Measurements from ENCODE around the gene BCL3.
"Not testable (repeated sequence)": the region's sequence is repeated elsewhere in the genome, so short reads cannot be mapped to it uniquely, and the experiment has no call there.

Gene BCL3, protein sequence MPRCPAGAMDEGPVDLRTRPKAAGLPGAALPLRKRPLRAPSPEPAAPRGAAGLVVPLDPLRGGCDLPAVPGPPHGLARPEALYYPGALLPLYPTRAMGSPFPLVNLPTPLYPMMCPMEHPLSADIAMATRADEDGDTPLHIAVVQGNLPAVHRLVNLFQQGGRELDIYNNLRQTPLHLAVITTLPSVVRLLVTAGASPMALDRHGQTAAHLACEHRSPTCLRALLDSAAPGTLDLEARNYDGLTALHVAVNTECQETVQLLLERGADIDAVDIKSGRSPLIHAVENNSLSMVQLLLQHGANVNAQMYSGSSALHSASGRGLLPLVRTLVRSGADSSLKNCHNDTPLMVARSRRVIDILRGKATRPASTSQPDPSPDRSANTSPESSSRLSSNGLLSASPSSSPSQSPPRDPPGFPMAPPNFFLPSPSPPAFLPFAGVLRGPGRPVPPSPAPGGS

DNA sequence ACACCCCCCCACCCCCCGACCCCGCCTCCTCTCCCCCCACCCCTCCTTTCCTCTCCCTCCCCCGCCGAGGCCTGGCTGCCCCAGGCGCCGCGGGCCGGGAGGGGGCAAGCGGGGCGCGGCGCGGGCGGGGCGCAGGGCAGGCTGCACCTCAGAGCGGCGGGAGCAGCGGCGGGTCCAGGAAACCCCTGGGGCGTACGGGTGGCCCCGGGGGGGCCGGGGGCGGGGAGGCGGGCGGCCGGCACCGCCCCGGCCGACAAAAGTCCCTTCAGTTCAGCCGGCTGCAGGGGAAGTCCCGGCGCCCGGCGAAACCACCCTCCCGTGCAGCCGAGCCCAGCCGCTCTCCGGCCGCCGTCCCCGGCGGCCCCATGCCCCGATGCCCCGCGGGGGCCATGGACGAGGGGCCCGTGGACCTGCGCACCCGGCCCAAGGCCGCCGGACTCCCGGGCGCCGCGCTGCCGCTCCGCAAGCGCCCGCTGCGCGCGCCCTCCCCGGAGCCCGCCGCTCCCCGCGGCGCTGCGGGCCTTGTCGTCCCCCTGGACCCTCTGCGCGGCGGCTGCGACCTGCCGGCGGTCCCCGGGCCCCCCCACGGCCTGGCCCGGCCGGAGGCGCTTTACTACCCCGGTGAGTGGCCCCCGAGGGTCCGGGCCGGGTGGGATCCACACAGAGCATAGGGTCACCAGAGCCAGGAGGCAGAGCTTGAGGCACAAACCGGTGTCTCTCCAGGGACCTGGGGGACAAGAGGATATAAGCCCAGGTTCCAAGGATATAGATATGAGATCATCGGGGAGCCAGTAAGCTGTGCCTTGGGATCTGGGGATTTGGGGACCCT is at the start of gene BCL3:
TSS of gene BCL3 (plus strand) at position 283 of the 829 bp plus-strand sequence. CDS start at position 366, 83 bp downstream.
- DNase-seq = peak; percentile 45 to 60
- no peak for TF ChIP-seq GATA1 (IDR thresholded peaks at IDR 0.05; ENCODE audit: low read depth, low read length)
- no peak for TF ChIP-seq POLR2A (IDR thresholded peaks at IDR 0.05; ENCODE audit: low read length)

DNA sequence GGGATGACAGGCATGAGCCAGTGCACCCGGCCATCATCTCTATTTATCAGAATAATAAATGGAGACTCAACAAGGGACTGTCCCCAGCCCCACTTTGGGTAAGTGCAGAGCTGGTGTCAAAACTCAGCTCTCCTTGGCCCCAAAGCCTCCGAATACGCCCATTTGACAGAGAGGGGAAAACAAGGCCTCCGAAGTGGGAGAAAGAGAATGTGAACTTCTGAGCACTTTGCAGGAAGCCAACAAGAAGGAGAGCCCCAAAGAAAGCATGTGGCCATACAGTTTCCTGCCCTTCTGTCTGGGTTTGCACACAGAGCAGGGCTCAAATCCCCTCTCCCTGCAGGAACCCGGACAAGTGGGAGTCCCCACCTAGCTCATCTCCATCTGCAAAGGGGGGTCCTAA is 48.0 kb upstream of the BCL3 start:
- no peak for DNase-seq
- no peak for TF ChIP-seq GATA1 (IDR thresholded peaks at IDR 0.05; ENCODE audit: low read depth, low read length)

DNA sequence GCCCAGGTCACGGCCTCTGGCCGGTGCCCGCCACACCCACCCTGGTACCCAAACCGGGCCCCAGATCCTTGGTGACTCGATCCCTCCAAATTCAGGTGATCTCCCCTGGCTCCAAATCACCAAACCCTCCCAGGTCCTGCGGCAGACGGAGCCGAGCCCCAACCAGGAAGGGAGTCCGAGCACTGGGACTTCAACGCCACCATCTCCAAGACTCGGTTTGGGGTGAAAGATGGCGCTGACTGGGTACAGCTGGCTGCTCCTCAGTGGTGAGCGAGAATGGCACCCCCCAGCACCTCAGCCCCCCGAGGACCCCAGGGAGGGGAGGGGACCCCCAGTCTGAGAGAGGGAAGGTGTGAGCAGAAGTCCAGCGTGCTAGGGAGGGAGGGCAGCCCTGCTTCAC is 47.3 kb upstream of the BCL3 start:
- no peak for DNase-seq
- TF ChIP-seq POLR2A (IDR thresholded peaks at IDR 0.05; ENCODE audit: low read length) (no peak), GATA1 (IDR thresholded peaks at IDR 0.05; ENCODE audit: low read depth, low read length) (no peak)

DNA sequence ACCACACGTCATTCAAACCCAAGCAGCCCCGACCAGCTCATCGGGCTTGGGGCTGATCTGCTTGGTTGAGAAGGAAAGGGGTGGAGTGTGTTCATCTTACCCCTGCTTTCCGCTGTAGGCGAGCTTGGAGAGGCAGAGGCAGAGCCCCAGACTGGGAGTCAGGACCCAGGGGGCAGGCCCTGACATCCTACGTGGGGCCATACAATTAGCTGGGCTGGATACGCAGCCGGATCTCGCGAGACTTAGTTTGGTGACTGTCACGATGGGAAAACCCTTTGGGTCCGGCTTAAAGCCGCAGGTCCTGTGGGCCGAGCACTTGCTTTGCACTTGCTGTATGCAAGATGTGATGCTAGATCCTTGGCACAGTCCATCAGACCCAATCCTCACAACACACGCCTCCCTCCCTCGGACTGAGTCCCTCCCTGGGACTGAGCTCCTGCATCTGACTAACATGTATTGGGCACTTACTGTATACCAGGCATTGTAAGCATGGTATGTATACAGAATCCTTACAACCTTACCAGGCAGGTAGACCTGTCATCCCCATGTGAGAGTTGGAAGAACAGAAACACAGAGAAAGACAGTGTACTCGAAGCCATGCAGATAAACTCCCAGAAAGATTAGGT is 45.8 kb upstream of the BCL3 start:
- DNase-seq = no peak
- TF ChIP-seq POLR2A (IDR thresholded peaks at IDR 0.05; ENCODE audit: low read length) = no peak
- no peak for TF ChIP-seq GATA1 (IDR thresholded peaks at IDR 0.05; ENCODE audit: low read depth, low read length)

DNA sequence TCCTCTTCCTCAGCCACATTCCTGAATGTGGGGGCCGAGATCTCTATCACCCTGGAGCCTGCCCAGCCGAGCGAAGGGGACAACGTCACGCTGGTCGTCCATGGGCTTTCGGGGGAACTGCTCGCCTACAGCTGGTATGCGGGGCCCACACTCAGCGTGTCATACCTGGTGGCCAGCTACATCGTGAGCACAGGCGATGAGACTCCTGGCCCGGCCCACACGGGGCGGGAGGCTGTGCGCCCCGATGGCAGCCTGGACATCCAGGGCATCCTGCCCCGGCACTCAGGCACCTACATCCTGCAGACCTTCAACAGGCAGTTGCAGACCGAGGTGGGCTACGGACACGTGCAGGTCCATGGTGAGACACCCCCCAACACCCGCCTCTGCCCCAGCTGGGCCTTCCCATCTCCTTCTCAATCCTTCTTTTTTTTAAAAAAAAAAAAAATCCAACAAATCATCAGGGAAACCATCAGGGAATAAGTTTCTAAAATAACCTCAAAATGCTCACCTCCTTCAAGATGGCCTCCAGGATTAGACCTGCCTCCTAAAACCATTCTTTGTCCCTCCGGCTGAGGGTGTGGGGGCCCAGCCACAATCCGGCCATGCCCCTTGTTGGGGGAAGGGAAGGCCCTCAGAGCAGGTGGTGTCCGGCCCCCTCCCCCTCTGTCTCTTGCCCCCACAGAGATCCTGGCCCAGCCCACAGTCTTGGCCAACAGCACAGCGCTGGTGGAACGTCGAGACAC is 45.0 kb upstream of the BCL3 start:
- TF ChIP-seq POLR2A (IDR thresholded peaks at IDR 0.05; ENCODE audit: low read length) (no peak), GATA1 (IDR thresholded peaks at IDR 0.05; ENCODE audit: low read depth, low read length) (no peak)
- no peak for DNase-seq

DNA sequence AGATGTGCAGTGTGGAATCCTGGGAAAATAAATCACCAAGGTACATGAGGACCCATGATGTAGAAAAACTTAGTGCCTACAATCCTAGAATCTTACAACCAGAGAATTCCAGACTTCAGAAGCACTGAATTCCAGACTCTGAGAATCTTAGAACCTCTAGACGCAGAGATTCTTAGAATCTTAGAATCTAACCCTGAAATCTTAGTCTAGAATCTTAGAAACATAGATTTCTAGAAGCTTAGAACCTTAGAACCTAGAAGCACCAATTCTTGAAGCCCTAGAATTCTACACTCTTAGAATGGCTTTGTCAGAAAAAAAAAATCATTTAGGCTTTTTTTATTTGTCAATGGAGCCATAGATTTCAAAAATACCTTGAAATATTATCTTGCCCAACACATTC is 43.5 kb upstream of the BCL3 start:
- DNase-seq = no peak
- TF ChIP-seq POLR2A (IDR thresholded peaks at IDR 0.05; ENCODE audit: low read length) (no peak), GATA1 (IDR thresholded peaks at IDR 0.05; ENCODE audit: low read depth, low read length) (no peak)

- TF ChIP-seq POLR2A (IDR thresholded peaks at IDR 0.05; ENCODE audit: low read length) = no peak
- TF ChIP-seq GATA1 (IDR thresholded peaks at IDR 0.05; ENCODE audit: low read depth, low read length) = no peak
- no peak for DNase-seq
These were observed 43.0 kb upstream of the BCL3 start for GRCh38 chr19:44705502-44706010.

DNA sequence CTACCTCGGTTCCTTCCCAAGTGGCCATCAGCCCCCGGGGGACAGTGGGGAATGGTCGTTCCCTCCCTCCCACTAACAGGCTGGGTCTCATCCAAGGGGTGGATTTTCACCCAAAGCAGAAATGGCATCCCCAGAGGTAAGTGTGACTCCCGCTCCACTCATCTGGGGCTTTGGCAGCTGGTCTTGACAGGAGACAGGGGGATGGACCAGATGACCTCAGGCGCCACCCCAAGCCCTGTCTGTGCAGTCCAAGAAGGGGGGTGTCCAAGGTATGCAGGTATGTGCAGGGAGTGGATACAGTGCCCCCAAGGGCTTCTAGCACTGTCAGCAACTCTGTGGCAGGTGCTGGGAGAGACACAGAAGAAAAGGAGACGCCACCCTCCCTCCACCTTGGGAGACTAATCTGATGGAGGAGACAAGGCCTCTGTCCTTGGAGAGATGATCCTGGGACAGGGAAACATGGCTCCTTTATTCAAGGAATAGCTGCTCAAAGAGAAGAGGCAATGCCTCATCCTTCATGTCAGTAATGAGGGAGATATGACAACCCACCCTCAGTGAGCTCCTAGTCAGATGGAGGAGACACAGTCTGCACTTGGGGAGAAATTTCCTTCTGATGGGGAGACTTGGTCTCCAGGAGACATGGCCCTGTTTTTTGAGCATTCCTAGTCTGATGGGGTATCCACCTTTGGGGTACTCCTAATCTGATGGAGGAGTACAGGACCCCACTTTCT is 41.8 kb upstream of the BCL3 start:
- TF ChIP-seq POLR2A (IDR thresholded peaks at IDR 0.05; ENCODE audit: low read length) = no peak
- TF ChIP-seq GATA1 (IDR thresholded peaks at IDR 0.05; ENCODE audit: low read depth, low read length) = no peak
- no peak for DNase-seq

GRCh38 chr19:44707794-44708193 is 40.7 kb upstream of the BCL3 start:
- TF ChIP-seq POLR2A (IDR thresholded peaks at IDR 0.05; ENCODE audit: low read length) (no peak), GATA1 (IDR thresholded peaks at IDR 0.05; ENCODE audit: low read depth, low read length) (no peak)
- no peak for DNase-seq

DNA sequence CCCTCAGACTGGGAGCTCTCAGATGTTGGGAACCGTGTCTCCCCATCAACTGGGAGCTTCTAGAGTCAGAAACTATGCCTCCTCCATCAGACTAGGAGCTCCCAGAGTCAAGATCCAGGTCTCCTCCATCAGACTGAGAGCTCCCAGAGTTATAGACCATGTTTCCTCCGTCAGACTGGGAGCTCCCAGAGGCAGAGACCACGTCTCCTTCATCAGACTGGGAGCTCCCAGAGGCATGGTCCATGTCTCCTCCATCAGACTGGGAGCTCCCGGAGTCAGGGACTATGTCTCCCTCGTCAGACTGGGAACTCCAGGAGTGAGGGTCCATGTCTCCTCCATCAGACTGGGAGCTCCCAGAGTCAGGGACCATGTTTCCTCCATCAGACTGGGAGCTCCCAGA is 39.6 kb upstream of the BCL3 start:
- no peak for DNase-seq
- no peak for TF ChIP-seq GATA1 (IDR thresholded peaks at IDR 0.05; ENCODE audit: low read depth, low read length)
- TF ChIP-seq POLR2A (IDR thresholded peaks at IDR 0.05; ENCODE audit: low read length) = no peak

DNA sequence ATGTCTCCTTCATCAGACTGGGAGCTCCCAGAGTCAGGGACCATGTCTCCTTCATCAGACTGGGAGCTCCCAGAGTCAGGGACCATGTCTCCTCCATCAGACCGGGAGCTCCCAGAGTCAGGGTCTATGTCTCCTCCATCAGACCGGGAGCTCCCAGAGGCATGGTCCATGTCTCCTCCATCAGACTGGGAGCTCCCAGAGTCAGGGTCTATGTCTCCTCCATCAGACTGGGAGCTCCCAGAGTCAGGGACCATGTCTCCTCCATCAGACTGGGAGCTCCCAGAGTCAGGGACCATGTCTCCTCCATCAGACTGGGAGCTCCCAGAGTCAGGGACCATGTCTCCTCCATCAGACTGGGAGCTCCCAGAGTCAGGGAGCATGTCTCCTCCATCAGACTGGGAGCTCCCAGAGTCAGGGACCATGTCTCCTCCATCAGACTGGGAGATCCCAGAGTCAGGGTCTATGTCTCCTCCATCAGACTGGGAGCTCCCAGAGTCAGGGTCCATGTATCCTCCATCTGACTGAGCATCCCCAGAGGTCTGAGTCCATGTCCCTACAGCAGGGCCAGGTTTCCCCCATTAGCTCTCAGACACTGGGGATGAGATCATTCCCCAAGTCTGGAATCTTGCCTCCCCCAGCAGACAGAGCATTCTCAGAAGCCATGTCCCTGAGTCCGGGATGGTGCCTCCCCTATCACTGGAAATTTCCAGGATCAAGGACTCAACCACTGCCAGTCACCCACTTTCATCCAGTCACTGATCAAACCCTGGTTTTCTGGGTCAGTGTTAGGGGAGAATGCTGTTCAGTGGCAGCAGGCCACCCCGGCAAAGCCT is 38.9 kb upstream of the BCL3 start:
- not testable (repeated sequence) for DNase-seq

GRCh38 chr19:44710483-44710882 is 38.0 kb upstream of the BCL3 start:
- TF ChIP-seq POLR2A (IDR thresholded peaks at IDR 0.05; ENCODE audit: low read length) = no peak
- TF ChIP-seq GATA1 (IDR thresholded peaks at IDR 0.05; ENCODE audit: low read depth, low read length) = no peak
- no peak for DNase-seq

Measured in erythroblast (primary cell).